ENCODE measurements around the gene REL.
A peak's percentile ranks its signal among the peaks of the same experiment; 100 is the strongest.

GRCh38 chr2:60836491-60836890 lies 44.9 kb upstream of the REL start:
- TF ChIP-seq POLR2A (IDR thresholded peaks at IDR 0.05; ENCODE audit: low read depth, low read length) (no peak), SMC3 (IDR thresholded peaks at IDR 0.05; ENCODE audit: low read depth, low read length) (no peak), CTCF (conservative IDR thresholded peaks at IDR 0.05; ENCODE audit: low read depth, low read length) (no peak), BHLHE40 (IDR thresholded peaks at IDR 0.05; ENCODE audit: low read depth, low read length) (no peak), RAD21 (IDR thresholded peaks at IDR 0.05; ENCODE audit: low read length) (no peak), FOS (IDR thresholded peaks at IDR 0.05; ENCODE audit: low read depth, low read length) (no peak), RFX5 (IDR thresholded peaks at IDR 0.05; ENCODE audit: low read depth, low read length) (no peak), MAFK (IDR thresholded peaks at IDR 0.05; ENCODE audit: low read depth, low read length) (no peak), MAZ (IDR thresholded peaks at IDR 0.05; ENCODE audit: borderline replicate concordance, low read depth, low read length) (no peak), MXI1 (IDR thresholded peaks at IDR 0.05; ENCODE audit: borderline replicate concordance, low read depth, low read length) (no peak), NFE2L2 (IDR thresholded peaks at IDR 0.05; ENCODE audit: low read depth, low read length) (no peak), USF2 (IDR thresholded peaks at IDR 0.05; ENCODE audit: low read depth, low read length) (no peak), ELK1 (IDR thresholded peaks at IDR 0.05; ENCODE audit: borderline replicate concordance, low read depth, low read length) (no peak), CEBPB (IDR thresholded peaks at IDR 0.05; ENCODE audit: low read depth, low read length) (0 out of 2 replicates have a peak, but pooled peaks have one; percentile 24)

Data from IMR-90 (cell line).